HG02763 (cell line): ENCODE data around the gene TBX10.
"Not testable (repeated sequence)": the region's sequence is repeated elsewhere in the genome, so short reads cannot be mapped to it uniquely, and the experiment has no call there.

Experiments used
- ATAC-seq: cut with Tn5 transposase; IDR thresholded peaks from one replicate; pipeline ENCODE4 v1.9.1; 2021; ENCODE audit warnings: mild to moderate bottlenecking, moderate library complexity; ENCODE audit not compliant: unreplicated experiment

The TBX10 gene

DNA sequence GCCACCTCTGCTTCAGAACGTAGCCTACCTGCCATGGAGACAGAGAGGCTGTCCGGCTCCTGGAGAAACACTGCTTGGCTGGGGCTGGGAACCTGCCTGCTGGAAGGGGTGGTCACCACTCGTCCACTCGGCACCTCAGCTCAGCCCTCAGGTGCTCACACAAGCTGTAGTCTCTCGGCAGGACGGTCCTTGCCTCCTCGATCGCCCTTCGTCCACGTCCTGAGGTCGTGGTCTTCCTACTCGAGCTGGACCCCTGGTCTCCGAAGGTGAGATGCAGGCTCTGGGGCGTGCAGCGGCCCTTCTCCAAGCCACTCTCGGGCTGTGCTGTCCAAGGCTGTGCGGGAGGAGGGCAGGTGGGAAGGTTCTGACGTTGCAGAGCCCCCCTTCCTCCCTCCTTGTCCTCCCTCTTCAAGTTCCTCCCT lies at the start of gene TBX10:
TBX10 (minus strand) TSS at position 326 of the 422 bp plus-strand sequence; CDS start at position 35, 291 bp downstream.
- ATAC-seq, result no peak

DNA sequence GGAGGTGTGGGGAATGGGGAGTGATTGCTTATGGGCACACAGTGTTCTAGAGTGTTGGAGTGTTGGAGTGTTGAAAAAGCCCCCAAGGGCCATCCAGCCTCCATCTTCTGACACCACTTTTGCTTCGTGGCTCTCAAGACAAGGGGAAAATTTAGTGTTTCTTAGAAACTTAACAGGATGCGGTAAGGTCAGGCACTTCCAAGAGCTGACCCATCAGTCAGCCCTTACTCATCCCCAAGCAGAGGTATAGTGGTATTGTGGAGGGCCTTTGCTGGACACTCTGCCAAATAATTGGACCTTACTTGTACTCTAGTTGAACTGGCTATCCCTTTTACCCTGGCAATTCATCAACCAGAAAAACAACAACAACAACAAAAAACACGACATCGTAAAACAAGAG lies 49.6 kb upstream of the TBX10 start:
- no peak for ATAC-seq

DNA sequence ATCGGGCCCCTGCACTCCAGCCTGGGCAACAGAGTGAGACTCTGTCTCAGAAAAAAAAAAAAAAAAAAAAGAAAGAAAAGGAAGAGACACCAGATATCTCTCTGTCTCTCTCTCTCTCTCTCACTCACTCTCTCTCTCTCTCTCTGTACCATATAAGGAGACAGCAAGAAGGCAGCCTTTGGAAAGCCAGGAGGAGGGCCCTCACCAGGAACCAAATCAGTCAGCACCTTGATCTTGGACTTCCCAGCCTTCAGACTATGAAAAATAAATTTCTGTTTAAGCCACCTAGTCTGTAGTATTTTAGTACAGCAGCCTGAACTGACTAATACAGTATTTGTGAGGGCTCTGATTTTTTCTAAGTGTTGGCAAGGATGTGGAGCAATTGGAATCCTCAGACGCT lies 48.4 kb upstream of the TBX10 start:
- no peak for ATAC-seq

DNA sequence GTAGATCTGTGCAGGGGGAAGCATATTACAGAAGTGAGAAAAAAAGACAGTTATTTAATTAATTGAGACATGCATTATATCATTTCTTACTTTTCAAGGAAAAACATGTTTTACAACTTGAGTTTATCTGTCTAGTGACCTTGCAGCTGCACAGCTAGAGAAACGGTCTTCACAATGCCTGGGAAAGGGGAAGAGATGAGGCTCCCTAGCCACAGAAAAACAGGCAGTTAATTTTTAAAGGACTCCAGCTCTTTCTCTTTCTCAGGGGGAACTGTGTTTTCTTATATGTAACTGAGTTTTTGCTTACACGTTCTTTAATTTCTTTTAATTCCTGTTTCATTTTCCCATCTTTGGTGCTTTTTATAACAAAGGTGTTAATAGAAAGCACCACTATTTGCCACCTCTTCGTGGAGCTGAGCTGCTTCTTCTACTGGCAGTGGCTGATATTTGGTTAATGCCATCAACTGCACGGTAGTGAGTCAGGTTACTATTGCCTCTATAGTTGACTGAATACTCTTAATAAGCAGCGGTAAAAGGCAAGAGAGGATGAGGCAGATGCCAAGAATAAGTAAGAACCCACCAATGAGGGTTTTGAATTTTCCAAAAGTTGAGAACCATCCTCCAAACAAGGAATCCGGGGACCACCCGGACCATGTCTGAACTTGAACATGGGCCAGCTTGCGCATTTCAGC lies 46.2 kb upstream of the TBX10 start:
- ATAC-seq, result not testable (repeated sequence)

DNA sequence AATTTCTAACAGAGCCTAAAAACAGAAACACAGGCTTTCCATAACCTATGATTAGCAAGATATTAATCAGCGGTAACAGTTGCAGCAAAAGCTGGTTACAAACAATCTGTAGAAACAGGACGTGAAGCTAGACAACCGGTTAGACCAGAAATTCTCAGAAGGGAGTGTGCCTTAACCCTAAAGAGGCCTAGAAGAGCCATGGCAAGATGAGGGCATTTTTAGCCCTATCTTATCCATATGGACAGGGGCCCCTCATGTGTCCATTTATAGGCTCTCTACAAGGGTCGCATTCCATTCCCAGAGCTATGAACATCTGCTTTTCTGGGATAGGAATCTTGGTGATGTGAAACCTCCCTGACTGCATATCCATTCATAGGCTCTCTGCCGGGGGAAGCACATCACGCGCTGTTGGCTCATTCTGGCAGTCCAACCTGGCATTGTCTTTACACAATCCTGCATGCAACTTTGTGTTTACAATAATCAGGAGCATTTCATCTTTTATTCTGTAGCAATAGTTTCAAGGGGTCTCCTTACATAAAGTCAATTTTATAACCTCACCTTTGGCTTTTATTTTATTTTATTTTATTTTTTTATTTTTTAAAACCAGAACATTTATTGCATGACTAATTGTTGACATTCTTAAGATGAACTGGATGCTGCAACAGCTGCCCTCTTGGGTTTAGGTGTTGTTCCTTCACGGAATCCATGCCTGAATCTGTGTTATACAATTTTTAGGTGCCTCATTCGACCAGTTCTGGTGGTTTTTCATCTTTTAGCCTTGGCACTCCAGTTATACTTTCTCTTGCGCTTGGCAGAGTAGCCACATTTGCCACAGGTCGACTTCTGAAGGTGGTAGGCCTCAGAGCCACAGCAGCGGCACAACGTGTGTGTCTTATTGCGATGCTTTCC lies 42.8 kb upstream of the TBX10 start:
- ATAC-seq, result not testable (repeated sequence)

DNA sequence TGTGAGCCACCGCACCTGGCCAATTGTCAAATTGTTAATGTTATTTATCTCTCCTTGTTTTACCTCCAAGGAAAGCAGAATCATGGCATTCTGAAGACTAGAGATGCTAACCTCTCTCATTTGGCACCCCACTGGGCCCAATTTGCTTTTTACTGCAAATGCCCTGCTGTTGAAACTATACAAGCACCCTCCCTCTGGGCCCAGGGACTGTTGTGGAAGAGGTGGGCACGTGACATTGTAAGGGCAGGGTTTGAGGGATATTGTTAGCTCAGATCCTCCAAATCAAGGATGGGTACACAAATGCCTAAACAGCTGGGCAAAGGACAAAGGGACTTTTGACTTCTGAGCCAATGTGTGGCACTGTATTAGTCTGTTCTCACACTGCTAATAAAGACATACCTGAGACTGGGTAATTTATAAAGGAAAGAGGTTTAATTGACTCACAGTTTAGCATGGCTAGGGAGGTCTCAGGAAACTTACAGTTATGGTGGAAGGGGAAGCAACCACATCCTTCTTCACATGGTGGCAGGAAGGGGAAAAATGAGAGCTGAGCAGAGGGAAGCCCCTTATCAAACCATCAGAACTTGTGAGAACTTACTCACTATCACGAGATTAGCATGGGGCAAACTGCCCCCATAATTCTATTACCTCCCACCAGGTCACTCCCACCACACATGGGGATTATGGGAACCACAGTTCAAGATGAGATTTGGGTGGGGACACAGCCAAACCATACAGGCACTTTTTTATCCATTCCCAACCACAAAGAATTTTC lies 41.3 kb upstream of the TBX10 start:
- no peak for ATAC-seq

DNA sequence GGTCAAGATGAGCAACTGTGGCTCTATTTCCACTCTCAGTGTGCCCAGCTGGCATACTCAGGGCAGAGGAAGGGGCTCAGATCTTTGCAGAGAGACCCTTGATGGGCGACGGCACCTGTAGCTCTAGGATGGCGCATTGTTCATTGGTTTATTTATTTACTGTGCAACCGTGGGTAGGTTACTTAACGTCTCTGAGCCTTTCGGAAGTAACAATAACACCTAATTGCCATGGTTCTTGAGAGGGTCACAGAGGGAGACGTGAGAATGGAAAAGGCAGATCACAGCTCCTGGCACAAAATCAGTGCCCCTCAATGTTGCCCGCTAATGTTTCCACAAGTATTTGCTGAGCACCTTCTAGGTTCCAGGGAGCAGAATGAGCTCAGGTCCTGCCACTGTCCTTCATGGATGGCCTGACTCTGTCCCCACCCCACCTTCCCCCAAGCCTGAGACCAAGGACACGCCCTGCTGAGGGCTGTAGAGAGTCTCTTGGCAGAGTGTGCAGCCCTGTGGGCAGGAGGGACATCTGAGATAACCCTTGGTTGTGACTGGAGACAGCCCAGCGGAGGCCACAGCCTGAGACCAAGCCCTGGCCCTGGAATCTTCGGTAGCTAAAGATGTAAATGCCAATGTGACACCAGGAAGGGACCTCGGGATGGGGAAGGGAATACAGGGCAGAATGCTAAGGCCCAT lies 35.6 kb upstream of the TBX10 start:
- ATAC-seq, result no peak

DNA sequence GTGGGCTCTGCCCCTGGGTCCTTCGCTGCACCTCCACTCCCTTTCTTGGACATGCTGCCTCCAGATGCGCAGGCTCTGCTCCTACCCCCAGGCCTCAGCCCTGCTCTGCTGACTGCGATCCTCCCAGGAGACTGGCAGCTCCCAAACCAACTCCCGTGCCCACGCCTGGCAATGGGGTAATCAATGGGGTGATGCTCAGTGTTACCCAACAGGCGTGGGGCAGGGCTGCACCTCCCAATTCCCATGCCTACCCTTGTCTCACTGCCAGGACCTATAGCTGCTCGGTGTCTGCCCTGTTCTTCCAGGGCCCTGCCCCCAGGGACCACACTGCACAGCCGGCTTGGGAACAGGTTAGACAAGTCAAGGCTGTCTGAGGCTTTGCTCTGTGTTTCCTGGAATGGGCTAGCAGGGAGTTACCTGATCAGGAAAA lies 34.9 kb upstream of the TBX10 start, which contains the start of gene ALDH3B2:
ALDH3B2 (minus strand) TSS at position 182 of the 430 bp plus-strand sequence. CDS start 7,688 bp downstream, outside the sequence.
- ATAC-seq, result no peak

DNA sequence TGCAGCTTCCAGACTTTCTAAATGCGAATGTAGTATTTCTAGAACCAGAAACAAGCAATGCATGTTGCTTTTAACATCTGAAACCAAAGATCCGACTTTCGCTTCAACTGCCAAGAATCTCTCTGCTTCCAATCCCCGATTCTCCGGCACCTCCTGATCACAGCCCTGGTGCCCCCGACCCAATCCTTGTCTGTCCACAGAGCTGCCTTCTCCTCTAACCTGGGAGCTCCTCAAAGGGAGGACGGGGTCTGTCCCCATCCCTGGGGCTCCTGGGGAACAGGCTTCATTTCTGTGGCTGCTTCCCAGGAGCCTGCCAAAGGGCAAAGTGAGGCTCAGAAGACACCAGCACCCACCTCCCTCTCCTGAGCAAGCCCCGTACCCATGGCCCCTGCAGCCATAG lies 34.3 kb upstream of the TBX10 start:
- ATAC-seq, result no peak

DNA sequence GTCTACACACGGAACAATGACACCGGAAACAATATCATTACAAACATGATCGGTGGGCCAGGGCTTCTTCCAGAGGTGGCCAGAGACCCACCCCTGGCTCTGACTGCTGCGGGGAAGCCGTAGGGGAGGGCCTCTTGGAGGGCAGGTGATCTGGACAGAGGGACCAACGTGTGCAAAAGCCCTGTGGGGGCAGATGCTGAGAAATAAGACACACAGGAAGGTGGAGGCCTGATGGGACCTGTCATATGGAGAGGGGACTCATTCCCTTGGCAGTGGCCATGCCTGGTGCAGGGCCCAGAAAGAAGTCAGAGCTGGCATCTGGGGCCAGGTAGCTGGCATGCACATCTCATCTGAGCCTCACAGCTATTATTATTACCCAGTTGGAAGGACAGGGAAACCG lies 33.8 kb upstream of the TBX10 start:
- ATAC-seq, result no peak

DNA sequence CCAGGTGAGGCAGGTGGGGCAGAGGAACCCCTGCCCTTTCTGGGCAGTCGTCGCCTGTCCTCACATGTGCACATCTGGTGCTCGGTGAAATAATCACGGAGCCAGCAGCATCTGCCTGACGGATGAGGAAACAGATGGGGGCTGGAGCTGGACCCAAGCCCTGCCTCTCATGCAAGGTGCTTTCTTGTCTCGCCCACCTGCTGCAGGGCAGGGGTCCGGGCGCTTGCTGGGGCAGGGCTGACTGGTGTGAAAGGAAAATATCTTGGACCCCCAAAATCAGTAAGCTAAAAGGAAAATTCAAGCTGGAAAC lies 31.6 kb upstream of the TBX10 start:
- no peak for ATAC-seq

DNA sequence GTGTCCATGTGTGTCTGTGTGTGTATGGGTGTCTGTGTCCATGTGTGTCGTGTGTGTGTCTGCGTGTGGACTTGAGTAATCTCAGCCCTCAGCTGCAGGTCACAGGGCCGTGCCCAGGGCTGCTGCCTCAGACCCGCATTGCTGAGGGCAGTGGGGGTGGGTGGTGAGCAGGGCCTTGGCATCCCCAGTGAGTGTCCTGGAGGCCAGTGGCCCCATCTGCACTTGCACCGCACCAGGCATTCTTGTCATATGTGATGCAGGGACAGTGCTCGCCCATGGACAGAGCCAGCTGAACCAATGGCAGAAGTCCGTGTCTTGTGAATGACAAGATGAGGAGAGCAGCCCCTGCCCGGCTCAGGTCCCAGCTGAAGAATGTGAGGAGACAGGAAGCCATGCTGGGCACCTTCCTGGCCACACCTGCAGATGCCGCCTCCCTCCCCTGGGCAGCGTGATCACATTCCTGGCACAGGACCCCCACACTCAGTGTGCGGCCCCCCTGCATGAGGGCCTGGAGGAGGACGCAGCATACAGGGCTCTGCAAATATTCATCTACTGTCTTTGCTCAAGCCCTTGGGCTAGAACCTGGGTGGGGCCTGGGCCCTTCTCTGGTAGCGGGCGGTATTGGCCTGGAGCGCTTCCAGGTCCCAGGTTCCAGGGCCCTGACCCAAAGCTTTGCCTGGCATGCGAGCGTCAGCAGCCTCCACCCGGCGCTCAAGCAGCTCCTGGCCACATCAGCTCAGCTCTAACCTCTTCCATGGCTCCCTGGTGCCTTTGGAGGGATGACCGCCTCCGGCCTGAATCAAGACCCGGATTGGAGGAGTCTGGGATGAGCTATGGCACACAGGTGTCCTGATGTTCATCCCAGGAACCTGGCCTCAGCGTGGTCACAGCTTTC lies 31.0 kb upstream of the TBX10 start:
- ATAC-seq, result no peak

DNA sequence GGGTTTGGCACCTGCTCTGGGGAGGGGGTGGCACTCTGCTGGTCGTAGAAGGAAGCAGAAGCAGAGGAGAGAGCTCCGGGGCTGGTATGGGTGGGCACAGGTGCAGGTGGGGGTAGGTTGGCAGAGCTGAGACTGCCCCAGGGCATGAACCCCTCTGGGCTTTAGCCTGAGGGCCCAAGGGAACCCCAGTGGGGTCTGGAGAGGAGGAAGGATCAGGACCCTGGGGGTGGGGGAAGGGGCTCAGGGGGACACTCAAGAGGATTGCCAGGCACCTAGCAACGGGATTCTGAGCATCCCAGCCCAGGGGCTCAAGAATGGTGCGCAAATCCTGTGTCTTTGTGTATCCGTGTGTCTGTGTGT lies 28.6 kb upstream of the TBX10 start:
- ATAC-seq, result no peak

DNA sequence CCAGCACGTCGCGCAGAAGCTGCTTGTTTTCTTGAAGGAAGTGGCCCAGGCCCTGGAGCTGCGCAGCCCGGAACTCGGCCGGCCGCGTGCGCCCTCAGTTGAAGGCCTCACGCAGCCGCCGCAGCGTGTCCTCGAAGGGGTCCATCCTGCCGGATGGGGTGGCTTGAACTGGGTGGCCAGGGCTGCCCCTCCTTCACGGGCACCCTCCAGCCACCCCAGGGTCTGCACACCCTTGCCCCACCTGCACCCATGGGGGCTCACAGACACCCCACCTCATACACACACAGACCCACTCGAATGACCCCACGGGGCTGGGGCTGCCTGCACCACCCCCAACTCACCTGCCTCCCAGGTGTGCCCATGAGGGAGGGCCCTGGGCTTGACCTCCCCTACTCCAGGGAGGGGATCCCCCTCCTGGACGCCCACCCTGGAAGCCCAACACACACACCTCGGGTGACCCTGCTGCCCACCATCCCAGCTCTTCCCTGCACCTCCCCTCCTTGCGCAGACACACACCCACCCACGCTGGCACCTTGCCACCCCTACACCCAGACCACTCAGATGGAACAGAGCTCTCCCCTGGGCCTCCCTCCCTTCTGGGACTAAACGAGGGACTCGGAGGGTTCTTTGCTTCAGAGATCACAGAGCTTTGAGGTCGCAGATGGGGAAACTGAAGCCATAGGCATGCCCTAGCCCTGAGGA lies 28.1 kb upstream of the TBX10 start:
- no peak for ATAC-seq

DNA sequence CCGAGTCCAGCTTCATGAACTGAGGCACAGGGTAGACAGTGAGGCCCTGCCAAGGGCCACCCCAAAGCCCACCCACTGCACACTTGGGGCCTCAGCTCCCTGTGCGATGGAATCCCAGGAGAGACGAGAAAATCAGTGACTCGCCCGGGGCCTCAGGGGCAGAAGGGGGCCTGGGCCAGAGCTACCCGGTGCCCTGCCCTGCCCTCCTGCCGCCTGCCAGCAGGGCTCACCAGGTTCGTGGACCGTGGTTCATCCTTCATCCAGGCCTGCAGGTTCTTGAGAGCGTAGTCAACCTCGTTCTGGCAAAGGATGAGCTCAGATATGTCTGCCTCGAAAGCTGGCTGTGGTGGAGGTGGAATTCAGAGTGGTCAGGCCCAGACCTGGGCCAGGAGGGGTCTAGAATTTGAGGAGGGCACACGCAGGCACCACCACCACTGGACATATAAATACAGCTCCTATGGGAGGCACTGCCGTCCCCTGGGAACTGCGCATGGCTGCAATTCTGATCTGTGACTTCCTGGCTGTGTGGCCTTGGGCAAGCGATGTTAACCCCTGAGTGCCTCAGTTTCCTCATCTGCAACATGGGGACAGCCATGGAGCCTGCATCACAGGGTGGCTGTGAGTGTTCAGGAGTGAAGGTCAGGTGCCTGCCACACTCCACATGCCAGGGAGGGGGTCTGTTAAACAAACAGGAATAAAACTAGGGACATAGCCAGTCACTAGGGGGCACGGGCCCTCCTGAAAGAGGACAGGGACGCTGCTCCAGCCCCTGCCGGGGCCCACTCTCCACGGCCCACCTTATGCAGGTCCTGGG lies 27.3 kb upstream of the TBX10 start:
- ATAC-seq, result no peak

DNA sequence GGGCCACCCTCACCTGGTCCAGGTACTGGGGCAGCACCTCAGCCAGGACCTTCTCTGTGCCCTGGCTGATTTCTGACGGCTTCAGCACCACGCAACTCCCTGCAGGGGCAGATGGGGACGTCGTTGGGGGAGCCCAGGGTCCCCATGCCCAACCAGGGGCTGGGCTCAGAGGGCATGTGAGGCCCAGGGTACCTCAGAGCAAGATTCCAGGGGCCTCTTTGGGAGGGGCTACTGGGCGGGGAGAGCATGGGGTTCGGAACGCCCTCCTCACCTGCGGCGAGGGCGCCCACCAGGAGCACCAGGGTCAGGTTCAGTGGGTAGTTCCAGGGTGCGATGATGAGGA lies 26.7 kb upstream of the TBX10 start:
- ATAC-seq, result no peak

DNA sequence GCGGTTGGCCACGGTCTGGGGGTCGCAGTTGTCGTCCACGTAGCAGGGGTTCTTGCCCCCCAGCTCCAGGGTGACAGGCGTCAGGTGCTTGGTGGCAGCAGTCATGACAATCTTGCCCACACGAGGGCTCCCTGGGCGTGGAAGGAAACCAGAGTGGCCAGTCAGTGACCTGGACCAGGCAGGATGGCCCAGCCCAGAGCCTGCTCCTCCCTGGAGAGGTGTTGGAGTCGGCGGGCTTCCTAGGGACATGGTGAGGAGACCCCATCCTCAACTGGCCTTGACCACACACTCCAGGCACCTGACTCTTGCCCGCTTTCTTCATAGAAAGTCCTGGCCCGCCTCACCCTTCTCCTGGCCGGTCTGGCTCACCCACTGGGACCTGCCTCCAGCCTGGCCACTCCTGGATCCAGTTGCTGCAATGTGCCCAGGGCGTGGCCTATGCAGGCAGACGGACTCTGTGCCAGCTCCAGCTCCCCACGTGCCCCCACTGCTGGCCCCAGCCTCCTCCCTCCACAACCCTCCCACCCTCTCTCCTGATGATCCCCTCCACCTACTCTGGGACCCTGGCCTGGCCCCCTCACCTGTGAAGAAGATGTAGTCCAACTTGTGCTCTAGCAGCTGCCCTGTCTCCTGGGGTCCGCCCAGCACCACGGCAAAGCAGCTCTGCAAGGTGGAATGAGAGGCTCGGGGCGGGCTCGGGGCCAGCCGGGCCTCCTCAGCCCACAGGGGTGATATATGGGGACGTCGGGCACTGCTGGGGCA lies 26.2 kb upstream of the TBX10 start:
- ATAC-seq, result no peak
